ENCODE data around the gene KLF12.

The KLF12 gene

DNA sequence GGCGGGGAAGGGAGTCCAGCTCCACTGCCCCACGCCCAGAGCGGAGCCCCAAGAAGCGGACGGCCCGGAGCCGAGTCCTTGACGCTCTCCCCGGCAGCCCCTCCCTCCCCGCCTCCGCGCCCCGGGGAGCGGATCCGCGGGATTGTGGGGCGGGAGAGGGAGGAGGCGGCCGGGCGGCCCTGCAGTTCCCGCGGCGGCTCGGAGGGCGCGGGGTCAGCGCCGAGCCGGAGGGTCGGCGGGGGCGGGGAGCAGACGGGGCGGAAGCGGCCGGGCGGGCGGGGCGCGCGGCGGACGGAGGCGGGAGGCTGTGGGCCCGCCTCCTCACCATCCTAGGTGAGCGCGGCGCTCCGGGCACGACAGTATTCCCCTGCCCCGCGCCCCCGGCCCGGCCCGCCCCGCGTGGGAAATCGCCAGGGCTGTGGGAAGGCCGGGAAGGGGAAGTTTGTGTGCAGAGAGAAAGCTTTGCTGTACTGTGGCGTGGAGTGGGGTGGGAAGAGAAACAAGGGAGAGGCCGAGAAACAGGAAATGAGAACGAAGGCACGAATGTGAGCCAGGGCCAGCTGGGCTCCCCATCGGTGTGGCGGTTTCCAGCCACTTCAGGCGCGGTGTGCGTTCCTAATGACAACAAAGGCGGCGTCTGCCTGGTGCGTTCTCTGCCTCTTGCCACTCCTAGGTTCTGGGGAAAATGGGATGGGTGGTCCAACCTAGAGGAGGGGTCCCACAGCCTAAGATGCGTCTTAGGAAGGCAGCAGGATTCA lies 1.3 kb upstream of the KLF12 start:
- no peak for DNase-seq (ENCODE audit: low read depth, low spot score)

DNA sequence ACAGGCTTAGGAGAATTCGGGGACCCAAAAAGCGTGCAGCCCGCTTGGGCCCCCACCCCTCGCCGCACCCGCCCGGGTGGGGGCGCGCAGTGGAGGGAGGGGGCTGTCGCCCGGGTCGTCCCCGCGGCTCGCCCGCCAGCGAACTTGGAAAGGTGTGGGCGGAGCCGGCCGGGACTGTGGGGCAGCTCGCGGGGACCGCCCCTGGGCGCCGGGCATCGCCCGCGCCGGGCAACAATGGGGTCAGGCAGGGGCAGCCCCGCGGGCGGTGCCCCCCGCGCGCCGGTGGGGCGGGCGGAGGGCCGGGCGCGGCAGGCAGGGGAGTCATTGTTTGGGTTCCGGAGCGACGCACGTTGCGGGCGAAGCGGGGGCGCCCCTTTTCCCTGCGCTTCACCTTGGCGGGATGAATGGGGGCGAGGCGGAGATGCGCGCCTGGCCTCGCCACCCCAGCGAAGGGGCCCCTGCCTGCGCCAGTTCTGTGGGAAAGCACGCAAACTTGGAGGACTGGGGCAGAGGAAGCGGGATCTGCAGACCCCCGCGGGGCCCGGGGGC lies 647 bp upstream of the KLF12 start:
- no peak for DNase-seq (ENCODE audit: low read depth, low spot score)

DNA sequence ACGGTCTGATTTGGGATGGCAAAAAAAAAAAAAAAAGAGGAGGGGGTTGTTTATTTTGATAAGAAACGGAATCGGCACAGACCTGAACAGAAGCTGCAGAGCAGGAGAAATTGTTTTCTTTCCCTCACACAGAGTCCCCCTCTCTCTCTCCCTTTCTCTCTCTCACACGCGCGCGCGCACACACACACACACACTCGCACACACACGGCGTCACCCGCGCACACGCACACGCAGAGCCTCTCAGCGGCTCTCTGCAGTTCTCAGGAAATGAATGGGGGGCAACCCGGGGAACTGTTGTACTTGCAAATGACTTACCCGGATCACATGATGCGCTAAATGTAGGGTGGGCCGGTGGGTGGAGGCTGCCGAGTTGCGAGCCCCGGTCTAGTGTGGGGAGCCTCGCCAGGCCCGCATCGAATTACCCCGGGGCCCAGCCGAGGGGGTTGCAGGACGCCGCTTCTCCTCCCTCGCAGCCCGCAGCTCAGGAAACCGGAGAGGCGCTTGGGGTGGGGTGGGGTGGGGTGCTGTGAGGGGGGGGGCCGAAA lies 475 bp downstream of the KLF12 start:
- DNase-seq (ENCODE audit: low read depth, low spot score), result peak; percentile 79

DNA sequence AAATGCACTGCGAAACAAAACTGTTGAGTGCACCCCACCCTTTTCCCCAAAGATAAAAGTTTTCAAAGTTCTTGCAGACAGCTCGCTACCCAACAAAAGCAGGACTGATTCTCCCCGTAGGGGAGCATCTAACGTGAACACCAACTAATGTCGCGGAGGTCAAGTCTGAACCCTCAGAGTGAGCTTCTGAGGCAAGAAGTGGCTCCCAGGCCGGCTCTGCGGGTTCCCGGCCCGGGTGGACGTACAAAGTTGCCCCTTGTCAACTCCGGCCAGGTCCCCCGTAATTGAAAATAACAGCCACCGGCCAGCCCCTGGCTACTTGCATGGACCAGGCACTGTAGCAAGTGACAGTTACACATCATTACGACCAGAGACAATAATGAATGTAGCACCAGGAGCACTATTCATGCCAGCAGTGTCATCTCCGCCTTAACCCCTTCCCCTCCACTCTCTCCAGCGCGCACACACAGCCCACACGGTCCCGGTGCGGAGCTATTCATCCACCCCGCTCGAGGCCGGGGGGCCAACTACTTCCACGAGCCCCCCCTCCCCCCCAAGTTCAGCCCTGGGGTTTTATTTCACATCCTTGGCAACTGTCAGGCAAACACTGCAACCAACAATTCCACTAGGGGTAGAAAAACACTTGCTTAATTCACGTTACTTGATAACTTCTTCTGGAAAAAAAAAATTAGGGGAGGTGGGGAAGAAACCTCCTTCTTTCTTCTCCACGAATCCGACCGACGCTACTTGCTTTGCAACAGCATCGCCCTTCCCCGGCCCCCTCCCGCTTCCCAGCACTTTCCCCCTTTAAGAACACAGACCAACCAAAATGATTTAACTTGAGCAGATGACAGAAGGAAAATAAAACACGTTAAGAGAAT lies 1.2 kb downstream of the KLF12 start:
- DNase-seq (ENCODE audit: low read depth, low spot score), result no peak

DNA sequence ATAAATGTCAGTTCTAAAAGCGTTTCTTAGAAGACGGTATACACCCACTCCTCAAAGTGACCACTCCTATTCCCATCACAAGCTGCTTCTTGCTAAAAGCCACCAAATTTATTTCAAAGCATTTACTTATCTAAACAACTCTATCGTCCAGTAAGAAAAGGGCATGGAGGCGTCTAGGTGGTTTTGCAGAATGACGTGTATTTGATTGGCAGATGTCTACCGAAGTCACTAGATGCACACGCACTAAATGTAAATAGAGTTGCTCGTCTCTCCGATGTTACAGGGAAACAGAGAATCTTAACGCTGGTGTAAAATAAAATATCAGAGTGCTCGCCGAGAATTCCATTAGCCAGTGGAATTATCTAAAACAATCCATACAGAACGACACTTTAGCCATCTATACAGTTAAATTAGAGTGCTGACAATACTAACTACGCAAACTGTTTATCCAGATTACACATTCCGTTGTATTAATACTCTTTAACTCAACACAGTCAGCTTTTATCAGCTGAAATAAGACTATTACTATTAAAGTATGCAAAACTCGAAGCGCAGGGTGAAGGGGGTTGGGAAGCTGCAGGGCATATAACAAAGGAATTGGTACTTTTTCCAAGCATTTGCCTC lies 1.9 kb downstream of the KLF12 start:
- DNase-seq (ENCODE audit: low read depth, low spot score), result peak; percentile 18

DNA sequence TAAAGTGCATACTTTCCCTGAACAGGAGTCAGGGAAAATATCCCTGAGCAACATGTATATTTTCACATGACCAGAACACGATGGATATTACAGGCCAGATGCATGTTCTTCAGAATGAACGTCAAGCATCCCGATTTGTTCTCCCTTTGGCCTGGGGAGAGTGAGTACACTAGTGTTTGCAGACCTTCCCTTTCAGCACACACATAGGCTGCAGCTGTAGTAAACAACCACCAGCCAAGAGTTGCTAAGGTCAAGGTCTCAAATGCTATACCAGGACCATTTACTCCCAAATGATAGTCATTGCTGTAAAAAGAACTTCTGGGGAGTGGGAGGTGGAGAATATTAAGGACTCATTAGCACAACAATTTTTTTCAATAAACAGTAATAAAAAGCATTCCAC lies 3.0 kb downstream of the KLF12 start:
- no peak for DNase-seq (ENCODE audit: low read depth, low spot score)

DNA sequence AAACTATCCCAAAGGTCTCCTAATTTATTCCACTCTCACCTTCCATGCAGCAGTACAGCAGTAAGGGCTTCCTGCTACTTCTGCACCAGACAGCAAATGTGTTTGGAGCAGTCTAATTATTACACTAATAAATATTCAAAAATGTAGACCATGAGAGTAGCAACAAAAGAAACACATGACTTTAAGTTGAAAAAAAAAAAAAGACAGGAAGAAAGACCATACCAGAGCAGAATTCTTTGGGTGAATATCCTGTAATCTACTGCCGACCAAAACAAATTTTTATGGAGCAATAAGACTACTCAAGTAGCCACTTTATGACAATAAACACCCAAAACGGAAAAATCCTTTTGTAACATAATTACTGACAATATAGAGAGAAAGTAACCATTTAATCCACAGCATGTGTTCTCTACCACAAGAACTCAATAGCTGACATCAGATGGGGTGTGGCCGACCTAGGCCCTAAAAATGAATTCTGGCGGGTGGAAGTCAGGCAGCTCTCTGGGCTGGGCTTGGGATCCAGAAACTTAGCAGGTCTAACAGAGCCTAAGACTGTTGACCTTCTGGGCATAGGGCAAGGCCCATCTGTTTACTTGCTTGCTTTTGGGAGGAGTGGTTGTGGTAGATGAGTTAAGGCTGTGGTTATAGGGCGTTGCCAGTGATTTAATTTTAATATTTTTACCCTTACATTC lies 4.6 kb downstream of the KLF12 start:
- DNase-seq (ENCODE audit: low read depth, low spot score), result no peak

DNA sequence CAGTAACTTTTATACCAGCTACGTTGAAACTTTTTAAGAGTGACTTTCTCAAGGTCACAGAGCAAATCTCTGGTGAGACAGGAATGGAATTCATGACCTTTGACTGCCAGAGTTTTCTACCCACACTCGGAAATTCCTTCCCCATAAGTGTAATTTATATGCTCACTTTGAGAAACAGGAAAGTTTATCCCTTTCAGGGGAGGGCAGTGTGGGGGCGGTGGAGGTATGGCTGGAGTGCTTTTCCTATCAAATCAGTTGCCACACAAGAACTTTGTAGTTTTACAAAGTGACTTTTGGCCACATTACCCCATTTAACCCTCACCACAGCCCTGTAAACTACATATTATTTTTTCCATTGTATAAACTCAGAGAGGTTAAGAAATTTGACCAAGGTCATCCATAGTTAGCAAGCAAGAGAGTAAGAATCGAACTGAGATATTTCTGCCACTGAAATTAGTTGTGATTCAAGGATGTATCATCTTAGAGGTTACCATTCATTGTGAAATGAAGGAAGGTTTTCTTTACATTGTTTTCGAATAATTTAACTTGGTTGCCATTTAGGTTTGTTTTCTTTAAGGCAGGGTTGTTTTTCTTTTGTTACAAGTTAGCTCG lies 5.9 kb downstream of the KLF12 start:
- DNase-seq (ENCODE audit: low read depth, low spot score), result no peak

DNA sequence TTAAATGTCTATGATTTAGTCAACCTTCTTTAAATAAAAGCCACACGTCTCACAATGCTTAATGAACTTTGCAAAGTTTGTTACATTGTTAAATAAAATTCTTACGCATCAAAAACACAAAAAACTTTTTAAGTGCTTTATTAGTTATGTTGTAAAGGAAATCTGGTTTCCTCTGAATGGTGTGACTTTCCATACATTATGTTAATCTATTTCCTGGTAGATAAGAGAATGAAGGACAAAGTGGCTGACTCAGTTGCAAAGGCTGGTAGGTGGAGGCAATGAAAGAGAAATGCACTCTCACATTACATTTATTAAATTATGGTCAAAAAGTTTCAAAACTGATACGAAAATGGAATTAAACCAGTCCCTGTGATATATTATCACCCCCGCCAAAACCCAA lies 15.9 kb downstream of the KLF12 start:
- no peak for DNase-seq (ENCODE audit: low read depth, low spot score)

DNA sequence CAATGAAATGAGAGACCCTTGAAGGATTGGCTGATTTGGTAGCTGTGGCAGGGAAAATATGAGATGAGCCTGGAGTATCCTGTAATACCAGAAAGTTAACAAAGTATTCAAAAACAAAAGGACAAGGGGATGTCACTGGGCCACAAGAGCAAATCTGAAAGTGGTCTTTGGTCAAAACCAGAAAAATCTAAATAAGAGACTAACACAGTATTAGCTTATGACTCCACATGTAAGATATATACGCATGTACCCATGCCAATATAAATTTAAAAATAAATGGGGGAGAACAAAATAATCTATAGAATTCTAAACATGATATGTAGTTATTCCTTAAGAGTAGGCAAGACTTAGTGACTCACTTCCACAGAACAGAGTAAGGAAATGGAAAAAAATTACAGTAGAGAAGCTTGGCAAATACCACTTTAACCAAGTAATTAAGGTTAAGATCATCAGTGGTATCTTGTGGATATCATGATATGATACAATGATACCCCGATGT lies 16.9 kb downstream of the KLF12 start:
- no peak for DNase-seq (ENCODE audit: low read depth, low spot score)

DNA sequence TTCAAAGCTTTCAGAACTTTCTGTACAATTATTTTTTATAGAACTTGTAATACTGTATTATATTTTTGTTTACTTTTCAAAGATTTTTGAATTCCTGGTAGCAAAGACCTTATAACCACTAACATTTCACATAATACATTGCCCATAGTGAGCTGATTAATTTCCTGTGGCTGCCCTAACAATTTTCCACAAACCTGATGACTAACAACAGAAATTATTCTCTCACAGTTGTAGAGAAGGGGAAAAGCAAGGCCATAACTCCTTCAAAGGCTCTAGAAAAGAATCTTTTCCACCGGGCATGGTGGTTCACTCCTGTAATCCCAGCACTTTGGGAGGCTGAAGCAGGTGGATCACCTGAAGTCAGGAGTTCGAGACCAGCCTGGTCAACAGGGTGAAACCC lies 19.1 kb downstream of the KLF12 start:
- DNase-seq (ENCODE audit: low read depth, low spot score), result no peak

DNA sequence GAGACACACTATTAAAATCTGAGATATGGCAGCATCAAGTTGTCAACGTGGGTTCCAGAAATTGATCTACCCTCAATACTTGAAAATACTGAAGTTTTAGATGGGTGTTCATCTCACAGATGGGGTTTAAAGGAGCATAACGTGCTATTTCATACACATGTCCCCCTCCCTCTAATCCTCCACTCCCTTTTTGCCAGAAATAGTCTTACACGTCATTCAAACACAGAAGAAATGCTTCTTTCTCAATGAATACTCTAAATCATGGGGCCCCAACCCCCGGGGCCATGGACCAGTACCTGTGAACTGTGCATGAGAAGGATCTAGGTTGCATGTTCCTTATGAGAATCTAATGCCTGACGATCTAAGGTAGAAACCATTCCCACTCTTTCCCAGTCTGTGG lies 19.6 kb downstream of the KLF12 start:
- DNase-seq (ENCODE audit: low read depth, low spot score), result no peak

DNA sequence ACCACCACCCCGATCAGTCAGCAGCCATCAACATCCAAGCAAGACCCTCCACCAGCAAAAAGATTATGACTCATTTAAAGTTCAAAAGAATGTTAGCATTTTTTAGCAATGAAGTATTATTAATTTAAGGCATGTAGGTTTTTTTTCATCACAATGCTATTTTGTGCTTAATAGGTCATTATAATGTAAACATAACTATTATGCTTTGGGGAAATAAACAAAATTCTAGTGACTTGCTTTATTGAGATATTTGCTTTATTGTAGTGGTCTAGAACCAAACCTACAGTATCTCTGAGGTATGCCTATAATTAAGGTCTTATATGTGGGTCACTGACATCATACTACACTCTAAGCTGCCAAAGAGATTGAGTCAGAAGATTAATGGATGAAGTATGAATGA lies 20.0 kb downstream of the KLF12 start:
- no peak for DNase-seq (ENCODE audit: low read depth, low spot score)

DNA sequence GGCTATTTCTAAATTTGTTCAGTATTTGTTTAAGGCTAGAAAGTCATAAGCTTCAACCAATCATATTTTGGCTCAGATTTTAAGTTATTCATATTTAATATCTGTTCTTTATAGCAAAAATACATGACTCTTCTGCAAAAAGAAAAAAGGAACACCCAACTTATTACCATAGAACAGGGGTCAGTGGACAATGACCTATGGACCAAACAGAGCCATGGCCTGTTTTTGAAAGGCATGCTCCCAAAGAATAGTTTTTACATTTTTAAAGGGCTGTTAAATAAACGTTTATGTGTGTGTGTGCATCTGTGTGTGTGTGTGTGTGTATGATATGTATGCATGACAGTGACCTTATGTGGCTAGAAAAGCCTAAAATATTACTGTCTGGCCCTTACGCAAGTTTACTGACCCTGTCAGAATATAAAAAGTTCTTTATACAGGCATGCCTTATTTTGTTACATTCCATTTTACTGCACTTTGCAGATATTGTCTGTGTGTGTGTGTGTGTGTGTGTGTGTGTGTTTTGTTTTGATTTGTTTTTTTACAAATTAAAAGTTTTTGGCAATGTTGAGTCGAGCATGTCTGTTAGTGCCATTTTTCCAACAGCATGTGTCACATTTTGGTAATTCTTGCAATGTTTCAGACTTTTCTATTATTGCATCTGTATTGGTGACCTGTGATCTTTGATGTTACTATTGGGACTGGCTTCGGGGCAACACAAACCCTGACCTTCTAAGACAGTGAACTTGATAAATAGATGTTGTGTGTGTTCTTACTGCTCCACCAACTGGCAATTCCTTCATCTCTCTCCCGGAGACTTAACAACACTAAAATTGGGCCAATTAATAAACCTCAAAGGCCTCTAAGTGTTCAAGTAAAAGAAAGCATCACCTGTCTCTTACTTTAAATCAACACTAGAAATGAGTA lies 22.0 kb downstream of the KLF12 start:
- no peak for DNase-seq (ENCODE audit: low read depth, low spot score)

DNA sequence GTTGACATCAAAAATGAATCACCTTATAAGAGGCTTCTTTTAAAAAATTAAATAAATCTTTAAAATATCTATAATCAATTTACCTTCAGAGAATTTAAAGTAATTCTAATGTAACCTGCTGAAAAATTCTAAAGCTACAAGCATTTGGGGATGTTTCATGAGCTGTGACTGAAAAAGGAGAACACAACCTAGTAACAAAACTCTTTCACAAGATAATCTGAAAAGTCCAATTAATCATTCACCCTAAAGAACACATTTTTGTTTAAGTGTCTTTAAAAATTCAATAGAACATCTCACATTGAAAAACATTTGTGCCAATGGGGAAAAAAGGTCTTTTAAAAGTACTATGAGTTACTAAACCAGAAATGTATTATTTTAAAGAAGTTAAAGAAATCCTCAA lies 22.8 kb downstream of the KLF12 start:
- DNase-seq (ENCODE audit: low read depth, low spot score), result no peak

DNA sequence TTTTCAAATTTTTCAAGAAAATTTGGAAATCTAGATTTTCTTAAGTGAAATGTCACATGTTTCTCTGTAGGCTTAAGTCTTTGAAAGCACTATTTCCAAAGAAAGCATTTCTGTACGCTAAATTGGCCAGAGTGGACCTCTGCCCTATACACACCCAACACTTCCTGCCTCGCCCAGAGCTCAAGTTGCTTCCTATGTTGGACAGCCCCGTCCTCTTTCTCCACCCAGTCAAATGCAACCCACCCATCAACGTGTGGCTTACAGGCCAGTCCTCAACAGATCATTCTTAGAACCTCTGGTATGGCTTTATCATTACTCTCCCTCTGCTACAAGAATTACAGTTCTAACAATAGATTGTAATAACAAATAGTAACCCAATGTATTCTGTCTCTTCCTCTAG lies 24.2 kb downstream of the KLF12 start:
- DNase-seq (ENCODE audit: low read depth, low spot score), result no peak

DNA sequence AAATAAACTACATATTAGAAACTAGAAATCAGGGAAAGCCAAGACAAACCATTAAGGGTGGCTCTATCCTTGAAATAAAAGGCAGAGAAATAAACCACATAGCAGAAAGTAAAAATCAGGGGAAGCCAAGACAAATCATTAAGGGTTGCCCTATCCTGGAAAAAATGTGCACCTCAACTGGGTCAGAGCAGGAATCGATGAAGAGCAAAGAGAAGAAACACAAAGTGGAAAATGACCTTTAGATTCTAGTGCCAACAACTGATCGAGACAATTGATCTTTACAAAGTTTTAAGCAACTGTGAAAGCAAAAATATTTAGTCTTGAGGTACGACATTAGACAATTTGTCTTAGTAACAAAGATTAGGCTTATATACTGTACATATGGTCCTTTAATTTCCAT lies 26.6 kb downstream of the KLF12 start:
- DNase-seq (ENCODE audit: low read depth, low spot score), result no peak

DNA sequence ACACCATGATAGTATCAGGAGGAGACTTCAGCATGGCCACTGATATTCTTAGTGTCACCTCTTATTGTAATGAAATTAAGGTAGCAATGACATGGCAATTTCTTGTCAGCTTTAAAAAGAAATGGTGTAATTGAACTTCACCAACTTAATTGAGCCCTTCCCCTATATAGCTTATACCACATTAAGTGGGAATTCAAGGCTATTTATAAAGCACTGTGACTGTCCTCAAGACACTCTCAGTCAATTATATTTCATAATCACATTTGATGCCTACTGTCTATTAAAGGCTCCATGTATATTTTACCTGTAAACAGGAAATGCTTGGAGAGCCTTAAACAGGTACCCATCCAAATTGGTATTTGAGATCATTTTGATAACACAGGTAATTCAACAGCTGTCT lies 28.3 kb downstream of the KLF12 start:
- no peak for DNase-seq (ENCODE audit: low read depth, low spot score)

DNA sequence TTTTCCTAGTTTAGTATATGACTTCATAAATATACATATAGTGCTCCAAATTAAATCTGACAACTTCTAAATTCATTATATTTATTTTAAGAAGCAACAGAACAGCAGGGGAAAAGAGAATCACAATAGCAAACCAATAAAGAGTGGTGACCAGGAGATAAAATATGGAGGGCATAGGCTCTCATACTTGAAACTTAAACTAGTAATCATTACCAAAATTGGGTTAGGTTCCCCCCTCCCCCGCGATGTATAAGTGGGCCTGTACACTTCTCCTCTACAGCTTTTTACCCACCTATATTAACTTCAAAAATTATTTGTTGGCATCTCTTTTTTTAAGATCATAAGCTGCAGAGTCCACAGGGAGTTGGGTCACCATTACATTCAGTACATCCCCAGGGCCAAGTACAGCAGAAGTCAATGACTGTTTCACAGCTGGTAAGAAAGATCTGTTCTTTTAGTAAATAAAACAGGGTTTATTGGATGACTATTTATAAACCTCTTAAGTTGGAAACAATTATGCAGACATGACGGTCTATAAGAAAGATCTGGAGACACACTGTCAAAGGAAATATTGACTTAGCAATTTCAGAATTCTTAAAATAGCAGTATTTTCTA lies 29.4 kb downstream of the KLF12 start:
- DNase-seq (ENCODE audit: low read depth, low spot score), result no peak
